SH-SY5Y (cell line): ENCODE measurements around the gene CACNG4.

ENCODE experiments used
- GATA2 ChIP-seq: IDR thresholded peaks from 2 replicates; pipeline ENCODE4 v1.6.1; 2011; ENCODE audit warnings: mild to moderate bottlenecking, low read depth, low read length
- GATA3 ChIP-seq: IDR thresholded peaks from 2 replicates; pipeline ENCODE4 v1.6.1; 2011; ENCODE audit warnings: low read depth, mild to moderate bottlenecking, low read length, moderate library complexity

Gene CACNG4

GRCh38 chr17:67067571-67068482 lies 103.3 kb downstream of the CACNG4 start:
- TF ChIP-seq GATA3 (no peak), GATA2 (no peak)

DNA sequence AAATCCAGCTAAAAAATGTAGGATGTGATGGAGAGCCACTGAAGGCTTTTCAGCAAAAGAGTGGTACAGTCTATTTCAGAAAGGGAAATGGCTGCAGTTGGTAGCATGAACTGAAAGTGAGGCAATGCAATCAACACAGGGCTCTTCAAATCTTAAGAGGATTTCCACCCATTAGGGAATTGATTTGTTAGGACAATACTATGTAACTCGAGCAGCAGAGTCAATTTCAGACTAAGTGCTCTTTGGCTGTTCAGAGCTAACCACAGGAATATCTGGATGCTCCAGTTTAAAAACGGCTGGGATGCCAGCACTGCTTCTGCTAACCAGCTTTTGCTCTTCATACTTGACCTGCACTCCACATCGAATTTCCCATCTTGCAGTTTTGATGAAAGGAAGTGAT lies 104.5 kb downstream of the CACNG4 start:
- no peak for TF ChIP-seq GATA2
- no peak for TF ChIP-seq GATA3

DNA sequence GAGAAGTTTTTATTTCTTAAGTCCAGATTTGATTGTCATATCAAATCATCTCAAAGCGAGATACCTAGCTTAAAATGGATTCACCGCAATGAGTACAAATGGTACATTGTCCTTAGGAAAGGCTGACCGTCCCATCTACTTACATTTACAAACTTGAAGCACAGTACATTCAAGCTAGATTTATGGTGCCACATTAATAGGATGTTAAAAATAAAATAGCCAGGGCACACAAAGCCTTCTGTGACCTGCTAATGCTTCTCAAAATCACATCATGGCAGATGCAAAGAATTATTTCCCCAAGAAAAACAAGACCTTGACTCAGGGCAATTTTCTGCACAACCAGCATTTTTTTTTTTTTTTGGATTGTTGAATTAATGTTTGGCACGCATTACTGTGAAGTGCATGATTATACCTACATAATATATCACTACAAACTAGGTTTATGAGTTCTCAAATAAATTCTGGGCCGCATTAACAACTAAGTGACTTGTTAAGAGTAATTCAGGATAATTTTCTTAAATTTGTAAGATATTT lies 105.2 kb downstream of the CACNG4 start:
- TF ChIP-seq GATA2 (no peak), GATA3 (no peak)

GRCh38 chr17:67071595-67071994 lies 107.1 kb downstream of the CACNG4 start:
- TF ChIP-seq GATA2: no peak

- TF ChIP-seq GATA2 (no peak), GATA3 (no peak)
Observed at GRCh38 chr17:67072885-67073284, 108.4 kb downstream of the CACNG4 start.

GRCh38 chr17:67074781-67075180 lies 110.3 kb downstream of the CACNG4 start:
- no peak for TF ChIP-seq GATA3
- no peak for TF ChIP-seq GATA2

DNA sequence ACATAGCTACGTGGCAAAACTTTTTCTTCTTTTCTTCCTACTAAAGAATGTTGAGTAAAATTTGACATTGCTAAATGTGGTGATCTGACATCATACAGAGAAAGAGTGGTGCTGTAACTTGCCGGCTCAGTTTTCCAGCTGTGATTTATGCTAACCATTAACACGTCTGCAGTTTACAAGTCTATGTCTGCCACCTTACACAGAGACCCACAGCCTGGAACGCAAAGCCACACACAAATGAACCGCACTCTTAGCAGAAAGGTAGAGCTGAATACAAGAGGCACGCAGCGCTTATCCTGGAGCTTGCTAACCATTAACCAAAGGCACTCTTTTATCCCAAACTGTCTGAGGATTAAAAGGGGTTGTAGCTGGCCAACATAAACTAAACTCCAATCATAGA lies 111.8 kb downstream of the CACNG4 start:
- no peak for TF ChIP-seq GATA3
- TF ChIP-seq GATA2: no peak

- TF ChIP-seq GATA3: no peak
- TF ChIP-seq GATA2: no peak
Observed at GRCh38 chr17:67078292-67078691, 113.8 kb downstream of the CACNG4 start.

- no peak for TF ChIP-seq GATA2
- TF ChIP-seq GATA3: no peak
Observed at GRCh38 chr17:67079491-67079890, 115.0 kb downstream of the CACNG4 start.

- TF ChIP-seq GATA3 (no peak), GATA2 (no peak)
Observed at GRCh38 chr17:67080804-67081203, 116.3 kb downstream of the CACNG4 start.

DNA sequence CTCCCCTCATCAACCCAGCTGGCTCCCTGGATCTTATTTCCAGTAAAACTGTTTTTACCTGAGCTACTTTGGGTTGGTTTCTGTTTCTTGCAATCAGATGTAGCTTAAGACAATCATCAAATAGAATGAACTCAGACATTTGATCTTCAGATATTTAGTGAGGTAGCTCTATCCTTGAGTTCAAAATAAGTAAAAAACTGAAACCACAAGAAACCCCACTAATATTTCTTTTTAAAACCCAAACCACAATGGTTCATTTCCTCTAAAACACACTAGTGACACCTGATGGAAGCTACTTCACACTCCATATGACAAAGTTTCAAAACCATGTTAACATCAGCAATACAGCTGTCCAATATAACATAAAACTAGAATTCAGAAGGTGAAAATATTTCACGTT lies 117.6 kb downstream of the CACNG4 start:
- TF ChIP-seq GATA2: no peak
- TF ChIP-seq GATA3: no peak
